Liver (tissue), 9 donors: ENCODE measurements around the gene SERPINA6. TPM values are rescaled to one million over a fixed set of nuclear protein-coding genes. Genes with fewer than 3 reads are reported as not detected.

ENCODE experiments used
- DNase-seq: peaks from one replicate; pipeline ENCODE4 v3.0.0-alpha.2; 2017; ENCODE audit warnings: low spot score
- H3K27ac ChIP-seq, 2 donors: one replicate each; pipeline ENCODE4 v1.7.0; 2013; ENCODE audit warnings: inconsistent platforms in 2 of 2, low read length in 2 of 2, control low read depth in 1 of 2, low read depth in 1 of 2, mild to moderate bottlenecking in 1 of 2
- H3K27me3 ChIP-seq, 4 donors: one replicate each; pipeline versions ENCODE4 v1.6.1 to v1.7.0; 2013; ENCODE audit warnings: low read length in 3 of 4, inconsistent platforms in 1 of 4, mild to moderate bottlenecking in 1 of 4, moderate library complexity in 1 of 4; ENCODE audit not compliant: control insufficient read depth in 4 of 4, insufficient read depth in 4 of 4
- H3K36me3 ChIP-seq, 4 donors: one replicate each; pipeline versions ENCODE4 v1.6.1 to v1.7.0; 2013; ENCODE audit warnings: low read length in 3 of 4, mild to moderate bottlenecking in 3 of 4, low read depth in 1 of 4, moderate library complexity in 1 of 4; ENCODE audit not compliant: control insufficient read depth in 4 of 4, insufficient read depth in 3 of 4
- H3K4me1 ChIP-seq, 4 donors: one replicate each; pipeline versions ENCODE4 v1.6.1 to v1.7.0; 2013; ENCODE audit warnings: low read length in 3 of 4, mild to moderate bottlenecking in 3 of 4, moderate library complexity in 1 of 4; ENCODE audit not compliant: control insufficient read depth in 4 of 4, insufficient read depth in 4 of 4
- H3K4me3 ChIP-seq, 3 donors: one replicate each; pipeline versions ENCODE4 v1.6.1 to v1.7.0; 2013; ENCODE audit warnings: low read length in 3 of 3, control low read depth in 1 of 3, low read depth in 1 of 3, mild to moderate bottlenecking in 1 of 3
- H3K9ac ChIP-seq, 2 donors: one replicate each; pipeline ENCODE4 v1.7.0; 2013; ENCODE audit warnings: low read length in 2 of 2, mild to moderate bottlenecking in 2 of 2, moderate library complexity in 2 of 2, control low read depth in 1 of 2, low read depth in 1 of 2
- H3K9me3 ChIP-seq, 4 donors: one replicate each; pipeline versions ENCODE4 v1.6.1 to v1.7.0; 2013; ENCODE audit warnings: low read length in 3 of 4; ENCODE audit not compliant: control insufficient read depth in 4 of 4
- EGR1 ChIP-seq, 2 donors: IDR thresholded peaks; 2 replicates each; pipeline ENCODE4 v1.6.1; 2016 to 2018; ENCODE audit warnings: antibody characterized with exemption in 2 of 2, low read depth in 2 of 2
- FOXA1 ChIP-seq: IDR thresholded peaks from 2 replicates; pipeline ENCODE4 v1.6.1; 2016; ENCODE audit warnings: antibody characterized with exemption
- FOXA2 ChIP-seq: IDR thresholded peaks from 2 replicates; pipeline ENCODE4 v1.6.1; 2016; ENCODE audit warnings: antibody characterized with exemption
- GABPA ChIP-seq, 2 donors: IDR thresholded peaks in 1 of 2; conservative IDR thresholded peaks in 1 of 2; 2 replicates each; pipeline ENCODE4 v1.6.1; 2016; ENCODE audit warnings: antibody characterized with exemption in 2 of 2, mild to moderate bottlenecking in 1 of 2, moderate library complexity in 1 of 2
- HNF4A ChIP-seq, 2 donors: conservative IDR thresholded peaks; 2 replicates each; pipeline ENCODE4 v1.6.1; 2016; ENCODE audit warnings: antibody characterized with exemption in 2 of 2, mild to moderate bottlenecking in 2 of 2
- HNF4G ChIP-seq: IDR thresholded peaks from 2 replicates; pipeline ENCODE4 v1.6.1; 2016; ENCODE audit warnings: antibody characterized with exemption
- JUND ChIP-seq, 2 donors: IDR thresholded peaks; 2 replicates each; pipeline ENCODE4 v1.6.1; 2016; ENCODE audit warnings: antibody characterized with exemption in 2 of 2
- NR2F2 ChIP-seq: IDR thresholded peaks from 2 replicates; pipeline ENCODE4 v1.6.1; 2016; ENCODE audit warnings: antibody characterized with exemption
- RAD21 ChIP-seq, 2 donors: IDR thresholded peaks; 2 replicates each; pipeline ENCODE4 v1.6.1; 2016; ENCODE audit warnings: antibody characterized with exemption in 2 of 2, mild to moderate bottlenecking in 2 of 2
- REST ChIP-seq: IDR thresholded peaks from 2 replicates; pipeline ENCODE4 v1.6.1; 2016; ENCODE audit warnings: antibody characterized with exemption, mild to moderate bottlenecking
- RXRA ChIP-seq, 2 donors: IDR thresholded peaks; 2 replicates each; pipeline ENCODE4 v1.6.1; 2017 to 2018; ENCODE audit warnings: antibody characterized with exemption in 2 of 2, mild to moderate bottlenecking in 1 of 2
- SP1 ChIP-seq: IDR thresholded peaks from 2 replicates; pipeline ENCODE4 v1.6.1; 2018; ENCODE audit warnings: antibody characterized with exemption, mild to moderate bottlenecking
- TAF1 ChIP-seq: conservative IDR thresholded peaks from 2 replicates; pipeline ENCODE4 v1.6.1; 2016; ENCODE audit warnings: antibody characterized with exemption, mild to moderate bottlenecking
- YY1 ChIP-seq: IDR thresholded peaks from 2 replicates; pipeline ENCODE4 v1.6.1; 2016; ENCODE audit warnings: antibody characterized with exemption, mild to moderate bottlenecking
- WGBS: extraction: QIAGEN DNeasy Blood & Tissue Kit; methylation state at CpG from one replicate; pipeline ENCODE4 v1.1.7; 2013; 5-methylcytosine and 5-hydroxymethylcytosine counted together
- polyA plus RNA-seq, 2 donors: library from polyadenylated mRNA; stranded (reverse) in 1 of 2; unstranded in 1 of 2; fragments of 200-250 nt in 1 of 2; fragments of >200 nt in 1 of 2; fragmentation: Nextera tagmentation in 1 of 2; extraction: Ambion mirVana in 1 of 2; gene quantifications; one replicate each; pipeline versions ENCODE4 v1.2.1 to v1.2.3, GENCODE V29; 2013 to 2015
- total RNA-seq, 2 donors: library from RNA; depleted of rRNA; stranded (reverse); fragments of >200 nt; gene quantifications; one replicate each; pipeline ENCODE4 v1.2.3, GENCODE V29; 2014
- TF ChIP-seq, protein P1 (sequence below): IDR thresholded peaks from 2 replicates; pipeline ENCODE4 v1.6.1; 2016; ENCODE audit warnings: antibody characterized with exemption
- TF ChIP-seq, protein P2 (sequence below): IDR thresholded peaks from 2 replicates; pipeline ENCODE4 v1.6.1; 2016; ENCODE audit warnings: antibody characterized with exemption
- TF ChIP-seq, protein P3 (sequence below): fragments of 150-350 bp; IDR thresholded peaks from 2 replicates; pipeline ENCODE4 v1.5.1; 2017; ENCODE audit warnings: improper control_type of control experiment, low read depth, low read length; ENCODE audit not compliant: missing input control
- donor health status: healthy.
- donor health status: healthy.
- donor health status: healthy.
- donor health status: healthy.
- donor health status: healthy.

SERPINA6 gene
- total and polyA plus RNA-seq, 4 donors = 188 to 357 (median 328) TPM

- Histone ChIP-seq H3K36me3 (peaks cover 0 to 12% (median 2%) of the 10 kb centered on the region in 4 donors), H3K9me3 (no peaks in the 10 kb centered on the region), H3K9ac (peak overlapping the region in 1 of 2 donors; percentile 80), H3K4me1 (peaks cover 2 to 59% (median 23%) of the 10 kb centered on the region in 4 donors), H3K4me3 (peak overlapping the region; percentile 20 to 41 (median 22)), H3K27ac (peak overlapping the region; percentile 93 to 96), H3K27me3 (no peaks in the 10 kb centered on the region)
- no peak for DNase-seq
- TF ChIP-seq TAF1 (no peak), REST (no peak), FOXA1 (no peak), SP1 (no peak), NR2F2 (no peak), RXRA (IDR thresholded peaks at IDR 0.05) (no peak), FOXA2 (no peak), HNF4A (conservative IDR thresholded peaks at IDR 0.05) (no peak)
- TF ChIP-seq, protein P1, sequence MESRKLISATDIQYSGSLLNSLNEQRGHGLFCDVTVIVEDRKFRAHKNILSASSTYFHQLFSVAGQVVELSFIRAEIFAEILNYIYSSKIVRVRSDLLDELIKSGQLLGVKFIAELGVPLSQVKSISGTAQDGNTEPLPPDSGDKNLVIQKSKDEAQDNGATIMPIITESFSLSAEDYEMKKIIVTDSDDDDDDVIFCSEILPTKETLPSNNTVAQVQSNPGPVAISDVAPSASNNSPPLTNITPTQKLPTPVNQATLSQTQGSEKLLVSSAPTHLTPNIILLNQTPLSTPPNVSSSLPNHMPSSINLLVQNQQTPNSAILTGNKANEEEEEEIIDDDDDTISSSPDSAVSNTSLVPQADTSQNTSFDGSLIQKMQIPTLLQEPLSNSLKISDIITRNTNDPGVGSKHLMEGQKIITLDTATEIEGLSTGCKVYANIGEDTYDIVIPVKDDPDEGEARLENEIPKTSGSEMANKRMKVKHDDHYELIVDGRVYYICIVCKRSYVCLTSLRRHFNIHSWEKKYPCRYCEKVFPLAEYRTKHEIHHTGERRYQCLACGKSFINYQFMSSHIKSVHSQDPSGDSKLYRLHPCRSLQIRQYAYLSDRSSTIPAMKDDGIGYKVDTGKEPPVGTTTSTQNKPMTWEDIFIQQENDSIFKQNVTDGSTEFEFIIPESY = no peak
- TF ChIP-seq, protein P2, sequence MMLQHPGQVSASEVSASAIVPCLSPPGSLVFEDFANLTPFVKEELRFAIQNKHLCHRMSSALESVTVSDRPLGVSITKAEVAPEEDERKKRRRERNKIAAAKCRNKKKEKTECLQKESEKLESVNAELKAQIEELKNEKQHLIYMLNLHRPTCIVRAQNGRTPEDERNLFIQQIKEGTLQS = no peak
- TF ChIP-seq, protein P3, sequence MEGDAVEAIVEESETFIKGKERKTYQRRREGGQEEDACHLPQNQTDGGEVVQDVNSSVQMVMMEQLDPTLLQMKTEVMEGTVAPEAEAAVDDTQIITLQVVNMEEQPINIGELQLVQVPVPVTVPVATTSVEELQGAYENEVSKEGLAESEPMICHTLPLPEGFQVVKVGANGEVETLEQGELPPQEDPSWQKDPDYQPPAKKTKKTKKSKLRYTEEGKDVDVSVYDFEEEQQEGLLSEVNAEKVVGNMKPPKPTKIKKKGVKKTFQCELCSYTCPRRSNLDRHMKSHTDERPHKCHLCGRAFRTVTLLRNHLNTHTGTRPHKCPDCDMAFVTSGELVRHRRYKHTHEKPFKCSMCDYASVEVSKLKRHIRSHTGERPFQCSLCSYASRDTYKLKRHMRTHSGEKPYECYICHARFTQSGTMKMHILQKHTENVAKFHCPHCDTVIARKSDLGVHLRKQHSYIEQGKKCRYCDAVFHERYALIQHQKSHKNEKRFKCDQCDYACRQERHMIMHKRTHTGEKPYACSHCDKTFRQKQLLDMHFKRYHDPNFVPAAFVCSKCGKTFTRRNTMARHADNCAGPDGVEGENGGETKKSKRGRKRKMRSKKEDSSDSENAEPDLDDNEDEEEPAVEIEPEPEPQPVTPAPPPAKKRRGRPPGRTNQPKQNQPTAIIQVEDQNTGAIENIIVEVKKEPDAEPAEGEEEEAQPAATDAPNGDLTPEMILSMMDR = no peak
- 44% methylated on average over 3 of the region's 3 CpGs for WGBS
Measured at GRCh38 chr14:94293578-94293924, 29.6 kb downstream of the SERPINA6 start.

DNA sequence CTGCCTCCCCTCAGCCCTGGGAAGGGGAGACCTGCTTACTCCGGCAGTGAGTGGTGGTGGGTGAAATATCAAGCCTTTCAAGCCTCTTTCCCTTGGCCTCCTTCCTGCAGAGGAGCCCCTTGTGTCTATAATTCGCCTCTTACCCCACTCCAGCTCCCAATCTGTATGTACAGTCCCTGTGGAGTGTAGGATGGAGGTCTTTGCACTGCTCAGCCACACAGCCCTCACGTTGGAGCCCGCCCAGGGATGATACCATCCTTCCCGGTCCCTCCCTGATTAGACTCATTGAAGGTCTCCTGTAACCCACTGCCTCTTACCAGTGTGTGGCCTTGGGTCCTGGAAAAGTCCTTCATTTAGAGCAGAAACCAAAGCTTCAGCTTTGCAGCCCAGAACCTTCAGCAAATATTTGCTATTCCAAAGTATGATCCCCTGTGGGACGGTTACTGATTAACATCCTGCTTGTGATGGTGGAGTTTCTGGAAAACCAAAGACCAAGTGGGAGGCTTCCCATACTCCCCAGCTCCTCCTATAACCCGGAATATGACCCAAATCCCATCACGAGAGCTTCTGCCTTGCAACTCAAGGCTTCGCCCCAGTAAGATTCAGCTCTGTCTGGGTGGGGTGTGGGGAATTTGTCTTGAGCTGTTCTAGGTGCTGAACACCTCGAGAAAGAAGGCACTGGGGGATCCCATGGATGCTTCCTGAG is 30.1 kb downstream of the SERPINA6 start, which contains the start of gene SERPINA10:
Gene SERPINA10, minus strand, starts transcription at position 397 of the 706 bp plus-strand sequence. CDS start 2,675 bp downstream, outside the sequence.
- H3K9me3 ChIP-seq = no peaks in the 10 kb centered on the region
- peak within 1 kb of the TSS; percentile 85 to 93 for H3K9ac ChIP-seq
- no peaks in the 10 kb centered on the region for H3K27me3 ChIP-seq
- H3K4me1 ChIP-seq = peaks cover 0 to 58% (median 22%) of the 10 kb centered on the region in 4 donors
- WGBS = 24% methylated on average over 10 of the region's 10 CpGs
- H3K4me3 ChIP-seq = peak within 1 kb of the TSS; percentile 62 to 96 (median 93)
- DNase-seq = peak; percentile 54
- H3K36me3 ChIP-seq = peaks cover 0 to 16% (median 2%) of the 10 kb centered on the region in 4 donors
- peak within 1 kb of the TSS; percentile 93 to 96 for H3K27ac ChIP-seq
- TF ChIP-seq FOXA1 (peak; percentile 55), JUND (IDR thresholded peaks at IDR 0.05) (peak; percentile 46 to 87), FOXA2 (peak; percentile 54), SP1 (peak; percentile 97), NR2F2 (no peak), YY1 (peak; percentile 95), GABPA (IDR thresholded peaks at IDR 0.05 in 1 of 2, conservative IDR thresholded peaks at IDR 0.05 in 1 of 2) (peak in 1 of 2 donors; percentile 20), EGR1 (IDR thresholded peaks at IDR 0.05; ENCODE audit: low read depth in 2 of 2) (peak in 1 of 2 donors; percentile 76), HNF4A (conservative IDR thresholded peaks at IDR 0.05) (peak; percentile 91 to 94), RAD21 (IDR thresholded peaks at IDR 0.05) (peak; percentile 50), TAF1 (peak; percentile 98), HNF4G (peak; percentile 88), RXRA (IDR thresholded peaks at IDR 0.05) (peak; percentile 67 to 91)
- TF ChIP-seq, protein P3 = no peak
- TF ChIP-seq, protein P2 = no peak
- TF ChIP-seq, protein P1 = peak; percentile 90
